Effector memory CD8-positive, alpha-beta T cell (primary cell): Measurements from ENCODE around the gene VPS54.

Experiments
- ATAC-seq: fragments of 150-1000 bp; cut with Tn5 transposase; replicated peaks from 2 replicates; pipeline ENCODE4 v1.10.0; 2021; ENCODE audit warnings: mild to moderate bottlenecking, moderate library complexity
- DNase-seq, 3 experiments: peaks; one replicate each; pipeline ENCODE4 v3.0.0; 2021
- H3K27ac Mint-ChIP-seq, 2 donors: one replicate each; pipeline ENCODE4 v1.8.0; 2022; ENCODE audit warnings: mild to moderate bottlenecking in 2 of 2, mixed read lengths in 2 of 2, moderate library complexity in 2 of 2
- H3K27me3 Mint-ChIP-seq, 2 donors: one replicate each; pipeline ENCODE4 v1.8.0; 2022; ENCODE audit warnings: mixed read lengths in 2 of 2
- H3K36me3 Mint-ChIP-seq: one replicate; pipeline ENCODE4 v1.8.0; 2022; ENCODE audit warnings: mild to moderate bottlenecking, moderate library complexity, mixed read lengths; ENCODE audit not compliant: insufficient read depth
- H3K4me1 Mint-ChIP-seq, 2 donors: one replicate each; pipeline ENCODE4 v1.8.0; 2022; ENCODE audit warnings: low read depth in 2 of 2, mixed read lengths in 2 of 2
- H3K4me3 Mint-ChIP-seq, 2 donors: one replicate each; pipeline ENCODE4 v1.8.0; 2022; ENCODE audit warnings: mild to moderate bottlenecking in 2 of 2, mixed read lengths in 2 of 2, moderate library complexity in 2 of 2
- H3K9me3 Mint-ChIP-seq, 2 donors: one replicate each; pipeline ENCODE4 v1.8.0; 2022; ENCODE audit warnings: mixed read lengths in 2 of 2

Gene VPS54

DNA sequence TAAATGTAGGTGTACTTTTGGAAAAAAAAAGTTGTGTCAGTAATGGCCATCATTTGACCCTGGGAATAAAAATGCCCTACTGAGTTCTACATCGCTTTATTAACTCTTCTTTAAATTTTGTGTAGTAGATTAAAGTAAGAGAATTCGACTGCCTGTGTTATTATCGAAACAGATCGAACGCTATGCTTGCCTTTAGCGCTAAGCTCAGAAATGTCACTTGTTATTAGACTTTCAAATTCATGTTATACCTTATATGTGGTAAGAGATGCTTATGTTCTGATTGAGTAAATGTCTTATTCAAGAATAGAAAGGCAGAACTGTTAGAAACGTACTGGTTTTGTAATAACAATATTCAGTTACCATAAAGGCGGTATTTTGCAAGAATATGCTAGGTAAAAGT, 176.1 kb downstream of the VPS54 start:
- peaks cover 23% of the 10 kb centered on the region for H3K36me3 Mint-ChIP-seq

DNA sequence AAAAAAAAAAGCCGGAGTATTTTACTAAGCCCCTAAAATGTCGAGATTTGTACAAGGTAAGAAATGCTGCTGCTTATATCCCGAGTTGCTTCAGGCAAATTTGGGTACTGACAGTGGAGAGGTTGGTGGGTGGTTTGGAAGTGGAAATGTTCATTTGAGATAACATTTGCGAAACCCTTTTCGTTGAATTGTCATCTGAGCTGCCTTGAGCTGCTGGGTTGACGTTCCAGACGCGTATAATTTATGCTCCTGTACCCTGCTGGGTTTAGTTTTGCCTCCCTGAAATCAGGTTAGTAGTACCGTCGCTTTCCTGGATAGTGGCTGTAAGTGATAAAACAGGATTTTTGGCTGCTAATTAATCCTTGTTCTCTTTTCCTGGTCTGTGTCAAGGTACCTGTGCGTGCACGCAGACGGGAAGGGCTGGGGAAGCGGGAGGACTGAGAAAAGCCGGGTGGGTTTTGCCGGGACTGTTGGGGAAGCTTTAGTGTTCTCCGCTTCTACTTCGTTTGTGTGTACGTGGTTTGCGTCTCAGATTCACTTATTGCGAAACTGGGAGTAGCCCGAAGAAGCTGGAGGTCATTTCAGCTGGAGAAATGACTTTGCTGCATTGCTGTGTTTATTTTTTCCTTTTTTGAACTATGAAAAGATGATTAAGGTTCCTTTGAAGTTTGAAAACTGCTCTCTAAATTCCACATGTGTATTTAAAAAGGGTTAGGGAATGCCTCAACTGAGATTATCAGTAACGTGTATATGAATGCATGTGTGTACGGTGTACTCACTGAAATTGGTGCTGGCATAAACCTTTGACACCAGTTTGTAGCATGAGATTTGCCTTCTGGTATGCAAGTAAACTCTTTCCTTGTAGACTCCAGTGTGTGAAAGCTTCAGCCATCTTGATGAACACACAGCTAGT, 176.8 kb downstream of the VPS54 start:
- no peak for ATAC-seq
- H3K4me1 Mint-ChIP-seq, result peaks cover 34 to 49% of the 10 kb centered on the region in 2 donors
- peak overlapping the region; percentile 99 to 100 for H3K4me3 Mint-ChIP-seq
- H3K27ac Mint-ChIP-seq, result peak overlapping the region; percentile 96 to 99
- H3K27me3 Mint-ChIP-seq, result no peaks in the 10 kb centered on the region
- DNase-seq, result no peak
- H3K9me3 Mint-ChIP-seq, result peaks cover 0 to 1% of the 10 kb centered on the region in 2 donors
- peaks cover 23% of the 10 kb centered on the region for H3K36me3 Mint-ChIP-seq

More for the DNA sequence above, 176.1 kb downstream of the VPS54 start:
- Mint-ChIP-seq H3K4me1 (peaks cover 37 to 55% of the 10 kb centered on the region in 2 donors), H3K4me3 (peak overlapping the region; percentile 99 to 100), H3K27ac (no peak overlapping the region), H3K27me3 (no peaks in the 10 kb centered on the region), H3K9me3 (peaks cover 0 to 1% of the 10 kb centered on the region in 2 donors)
- DNase-seq (no peak), ATAC-seq (no peak)
